Mesenchymal stem cell (in vitro differentiated cells and primary cell): ENCODE data around the gene VPREB3.

Experiments
- DNase-seq: peaks from one replicate; pipeline ENCODE4 v3.0.0-alpha.2; 2013
- H2AFZ ChIP-seq: one replicate; pipeline ENCODE4 v1.6.1; 2013; ENCODE audit warnings: low read depth, mild to moderate bottlenecking, control low read depth, inconsistent platforms, low read length, moderate library complexity
- H2AK5ac ChIP-seq: 2 replicates; pipeline ENCODE4 v1.6.1; 2013; ENCODE audit warnings: low read length, moderate library complexity, mild to moderate bottlenecking, inconsistent platforms; ENCODE audit not compliant: severe bottlenecking
- H2BK120ac ChIP-seq: one replicate; pipeline ENCODE4 v1.6.1; 2013; ENCODE audit warnings: low read depth, mild to moderate bottlenecking, inconsistent platforms, low read length, moderate library complexity
- H2BK12ac ChIP-seq, 2 experiments: one replicate each; pipeline ENCODE4 v1.6.1; 2013; ENCODE audit warnings: inconsistent platforms in 2 of 2, low read length in 2 of 2, mild to moderate bottlenecking in 2 of 2, moderate library complexity in 2 of 2, control low read depth in 1 of 2
- H2BK15ac ChIP-seq: one replicate; pipeline ENCODE4 v1.6.1; 2013; ENCODE audit warnings: mild to moderate bottlenecking, low read depth, inconsistent platforms; ENCODE audit not compliant: poor library complexity, severe bottlenecking
- H2BK5ac ChIP-seq: 2 replicates; pipeline ENCODE4 v1.6.1; 2013; ENCODE audit warnings: low read depth, mild to moderate bottlenecking, low read length, control low read depth, inconsistent platforms; ENCODE audit not compliant: poor library complexity, severe bottlenecking
- H3K14ac ChIP-seq, 2 experiments: one replicate each; pipeline ENCODE4 v1.6.1; 2013; ENCODE audit warnings: inconsistent platforms in 2 of 2, low read length in 2 of 2, control low read depth in 1 of 2, mild to moderate bottlenecking in 1 of 2, moderate library complexity in 1 of 2
- H3K18ac ChIP-seq, 2 experiments: one replicate each; pipeline ENCODE4 v1.6.1; 2013; ENCODE audit warnings: inconsistent platforms in 2 of 2, low read length in 2 of 2, control low read depth in 1 of 2, low read depth in 1 of 2, mild to moderate bottlenecking in 1 of 2
- H3K23ac ChIP-seq, 2 experiments: one replicate each; pipeline ENCODE4 v1.6.1; 2013; ENCODE audit warnings: inconsistent platforms in 2 of 2, low read length in 2 of 2, mild to moderate bottlenecking in 2 of 2, moderate library complexity in 2 of 2, control low read depth in 1 of 2
- H3K27ac ChIP-seq: 2 replicates; pipeline ENCODE4 v1.5.1; 2013; ENCODE audit warnings: mild to moderate bottlenecking, moderate library complexity, low read length, control low read depth, inconsistent platforms; ENCODE audit not compliant: poor library complexity, severe bottlenecking
- H3K27me3 ChIP-seq, 2 experiments: 2 replicates each; pipeline versions ENCODE4 v1.6.1 to v1.7.0; 2013; ENCODE audit warnings: low read length in 2 of 2, mild to moderate bottlenecking in 2 of 2, moderate library complexity in 2 of 2, control low read depth in 1 of 2, inconsistent platforms in 1 of 2; ENCODE audit not compliant: control insufficient read depth in 1 of 2, insufficient read depth in 1 of 2
- H3K36me3 ChIP-seq, 2 experiments: 2 replicates each; pipeline versions ENCODE4 v1.6.1 to v1.7.0; 2013; ENCODE audit warnings: low read length in 2 of 2, control low read depth in 1 of 2, inconsistent platforms in 1 of 2, low read depth in 1 of 2, mild to moderate bottlenecking in 1 of 2; ENCODE audit not compliant: insufficient read depth in 2 of 2, control insufficient read depth in 1 of 2
- H3K4ac ChIP-seq, 2 experiments: one replicate each; pipeline ENCODE4 v1.6.1; 2013; ENCODE audit warnings: inconsistent platforms in 2 of 2, low read length in 2 of 2, mild to moderate bottlenecking in 2 of 2, moderate library complexity in 2 of 2, control low read depth in 1 of 2, low read depth in 1 of 2
- H3K4me1 ChIP-seq: 2 replicates; pipeline ENCODE4 v1.6.1; 2013; ENCODE audit warnings: low read depth, low read length, control low read depth; ENCODE audit not compliant: control insufficient read depth, insufficient read depth
- H3K4me2 ChIP-seq: 2 replicates; pipeline ENCODE4 v1.6.1; 2013; ENCODE audit warnings: low read length, mild to moderate bottlenecking, inconsistent platforms; ENCODE audit not compliant: poor library complexity, severe bottlenecking
- H3K4me3 ChIP-seq, 2 experiments: 2 replicates each; pipeline versions ENCODE4 v1.5.1 to v1.7.0; 2013; ENCODE audit warnings: low read length in 2 of 2, mild to moderate bottlenecking in 2 of 2, control low read depth in 1 of 2, low read depth in 1 of 2; ENCODE audit not compliant: insufficient read depth in 1 of 2
- H3K79me1 ChIP-seq: replicated peaks from 2 replicates; pipeline ENCODE4 v1.6.1; 2013; ENCODE audit warnings: mild to moderate bottlenecking, control low read depth, low read length, inconsistent platforms; ENCODE audit not compliant: poor library complexity, severe bottlenecking
- H3K9ac ChIP-seq: 2 replicates; pipeline ENCODE4 v1.7.0; 2013; ENCODE audit warnings: mild to moderate bottlenecking, low read length, moderate library complexity
- H3K9me3 ChIP-seq: 2 replicates; pipeline ENCODE4 v1.7.0; 2013; ENCODE audit warnings: mild to moderate bottlenecking, low read length; ENCODE audit not compliant: control insufficient read depth
- H4K8ac ChIP-seq: one replicate; pipeline ENCODE4 v1.6.1; 2013; ENCODE audit warnings: inconsistent platforms, mild to moderate bottlenecking, low read length, moderate library complexity
- H4K91ac ChIP-seq: one replicate; pipeline ENCODE4 v1.6.1; 2013; ENCODE audit warnings: mild to moderate bottlenecking, low read length, inconsistent platforms
- WGBS: methylation state at CpG from one replicate; pipeline ENCODE4 v1.1.7; 2013; ENCODE audit warnings: mixed read lengths; 5-methylcytosine and 5-hydroxymethylcytosine counted together

Gene VPREB3

GRCh38 chr22:23712256-23712655, 42.0 kb downstream of the VPREB3 start:
- peaks cover 23% of the 10 kb centered on the region for H3K79me1 ChIP-seq
- no peak overlapping the region for H4K91ac ChIP-seq
- over 99% methylated on average over 12 of the region's 12 CpGs for WGBS
- no peak overlapping the region for H3K18ac ChIP-seq
- H2BK120ac ChIP-seq, result no peak overlapping the region
- H3K36me3 ChIP-seq, result peaks cover 33 to 70% of the 10 kb centered on the region in 2 experiments
- no peaks in the 10 kb centered on the region for H3K27me3 ChIP-seq
- no peak overlapping the region for H3K4me2 ChIP-seq
- H2BK12ac ChIP-seq, result no peak overlapping the region
- H2BK15ac ChIP-seq, result no peak overlapping the region
- no peak overlapping the region for H2BK5ac ChIP-seq
- H3K14ac ChIP-seq, result no peak overlapping the region
- no peak overlapping the region for H3K27ac ChIP-seq
- no peak overlapping the region for H2AK5ac ChIP-seq
- no peak overlapping the region for H4K8ac ChIP-seq
- no peak overlapping the region for H3K9ac ChIP-seq
- H3K9me3 ChIP-seq, result no peaks in the 10 kb centered on the region
- no peak overlapping the region for H3K4ac ChIP-seq
- H3K4me3 ChIP-seq, result no peak overlapping the region
- H3K4me1 ChIP-seq, result peaks cover 9% of the 10 kb centered on the region
- no peak overlapping the region for H2AFZ ChIP-seq
- H3K23ac ChIP-seq, result no peak overlapping the region
- no peak for DNase-seq

- Histone ChIP-seq H3K4me1 (no peaks in the 10 kb centered on the region), H2AK5ac (no peak overlapping the region), H4K8ac (no peak overlapping the region), H2BK15ac (no peak overlapping the region), H3K27ac (no peak overlapping the region), H3K9me3 (no peaks in the 10 kb centered on the region), H3K27me3 (no peaks in the 10 kb centered on the region), H3K23ac (no peak overlapping the region), H3K79me1 (peaks cover 20% of the 10 kb centered on the region), H3K4me3 (no peak overlapping the region), H3K4me2 (no peak overlapping the region), H3K4ac (no peak overlapping the region), H2BK12ac (no peak overlapping the region), H3K36me3 (peaks cover 30 to 96% of the 10 kb centered on the region in 2 experiments), H3K9ac (no peak overlapping the region), H4K91ac (no peak overlapping the region), H3K18ac (no peak overlapping the region), H2BK120ac (no peak overlapping the region), H2BK5ac (no peak overlapping the region), H2AFZ (no peak overlapping the region), H3K14ac (no peak overlapping the region)
- no peak for DNase-seq
- 93% methylated on average over 2 of the region's 2 CpGs for WGBS
These were observed 45.1 kb downstream of the VPREB3 start for GRCh38 chr22:23709107-23709506.

GRCh38 chr22:23708270-23708669, 46.0 kb downstream of the VPREB3 start:
- H3K36me3 ChIP-seq, result peaks cover 25 to 95% of the 10 kb centered on the region in 2 experiments
- H3K4me3 ChIP-seq, result no peak overlapping the region
- H3K4ac ChIP-seq, result no peak overlapping the region
- no CpG with 5 or more reads among the region's 1 CpG for WGBS
- no peak overlapping the region for H2BK120ac ChIP-seq
- peaks cover 24% of the 10 kb centered on the region for H3K79me1 ChIP-seq
- H4K8ac ChIP-seq, result no peak overlapping the region
- H2BK5ac ChIP-seq, result no peak overlapping the region
- no peak overlapping the region for H3K18ac ChIP-seq
- no peak overlapping the region for H2BK15ac ChIP-seq
- H3K23ac ChIP-seq, result no peak overlapping the region
- H3K9ac ChIP-seq, result no peak overlapping the region
- H3K4me1 ChIP-seq, result no peaks in the 10 kb centered on the region
- no peak overlapping the region for H2BK12ac ChIP-seq
- H3K27ac ChIP-seq, result no peak overlapping the region
- no peaks in the 10 kb centered on the region for H3K27me3 ChIP-seq
- no peak overlapping the region for H3K4me2 ChIP-seq
- H3K9me3 ChIP-seq, result no peaks in the 10 kb centered on the region
- H2AFZ ChIP-seq, result no peak overlapping the region
- no peak overlapping the region for H4K91ac ChIP-seq
- no peak overlapping the region for H2AK5ac ChIP-seq
- H3K14ac ChIP-seq, result no peak overlapping the region
- DNase-seq, result no peak

GRCh38 chr22:23705358-23705757, 48.9 kb downstream of the VPREB3 start:
- Histone ChIP-seq H3K9me3 (no peaks in the 10 kb centered on the region), H3K36me3 (peaks cover 16 to 94% of the 10 kb centered on the region in 2 experiments), H2BK5ac (no peak overlapping the region), H3K4me2 (no peak overlapping the region), H3K4me3 (no peak overlapping the region), H2BK120ac (no peak overlapping the region), H3K23ac (no peak overlapping the region), H3K79me1 (peaks cover 31% of the 10 kb centered on the region), H3K4me1 (no peaks in the 10 kb centered on the region), H3K27ac (no peak overlapping the region), H3K27me3 (no peaks in the 10 kb centered on the region), H3K4ac (no peak overlapping the region), H3K9ac (no peak overlapping the region), H4K8ac (no peak overlapping the region), H2AFZ (no peak overlapping the region), H4K91ac (no peak overlapping the region), H2BK15ac (no peak overlapping the region), H2AK5ac (no peak overlapping the region), H3K14ac (no peak overlapping the region), H3K18ac (no peak overlapping the region), H2BK12ac (no peak overlapping the region)
- 100% methylated on average over 1 of the region's 3 CpGs for WGBS
- no peak for DNase-seq
